Glutamatergic neuron (in vitro differentiated cells): ENCODE results near the gene RBP5. TPM values are rescaled to one million over a fixed set of nuclear protein-coding genes. Genes with fewer than 3 reads are reported as not detected.

Experiments used
- DNase-seq: peaks from one replicate; pipeline ENCODE4 v3.0.0; 2022
- H3K27ac Mint-ChIP-seq: one replicate; pipeline ENCODE4 v1.8.0; 2020; ENCODE audit warnings: mild to moderate bottlenecking, mixed read lengths, inconsistent platforms; ENCODE audit not compliant: unreplicated experiment
- H3K27me3 Mint-ChIP-seq: one replicate; pipeline ENCODE4 v1.8.0; 2020; ENCODE audit warnings: mild to moderate bottlenecking, moderate library complexity, mixed read lengths, inconsistent platforms; ENCODE audit not compliant: unreplicated experiment
- H3K36me3 Mint-ChIP-seq: one replicate; pipeline ENCODE4 v1.8.0; 2020; ENCODE audit warnings: mild to moderate bottlenecking, mixed read lengths, inconsistent platforms; ENCODE audit not compliant: unreplicated experiment
- H3K4me1 Mint-ChIP-seq: one replicate; pipeline ENCODE4 v1.8.0; 2020; ENCODE audit warnings: mild to moderate bottlenecking, low read depth, mixed read lengths, inconsistent platforms; ENCODE audit not compliant: unreplicated experiment
- H3K4me3 Mint-ChIP-seq: one replicate; pipeline ENCODE4 v1.8.0; 2020; ENCODE audit warnings: mild to moderate bottlenecking, mixed read lengths, inconsistent platforms; ENCODE audit not compliant: unreplicated experiment
- H3K9me3 Mint-ChIP-seq: one replicate; pipeline ENCODE4 v1.8.0; 2020; ENCODE audit warnings: mild to moderate bottlenecking, moderate library complexity, mixed read lengths, inconsistent platforms; ENCODE audit not compliant: unreplicated experiment
- CTCF ChIP-seq: fragments of 200-600 bp; sonication (generic); IDR thresholded peaks from one replicate; pipeline ENCODE4 v1.5.0; 2021; ENCODE audit not compliant: partially characterized antibody, unreplicated experiment
- total RNA-seq: library from RNA; stranded (reverse); fragmentation: NEBNext Ultra II Directional; extraction: Animal tissue kit (Norgen Biotek cat#: 25700); gene quantifications from one replicate; pipeline ENCODE4 v1.2.1, GENCODE V29; 2021; ENCODE audit not compliant: unreplicated experiment

The RBP5 gene
- total RNA-seq, 1 donor from 2014 or later = 1.2 TPM

DNA sequence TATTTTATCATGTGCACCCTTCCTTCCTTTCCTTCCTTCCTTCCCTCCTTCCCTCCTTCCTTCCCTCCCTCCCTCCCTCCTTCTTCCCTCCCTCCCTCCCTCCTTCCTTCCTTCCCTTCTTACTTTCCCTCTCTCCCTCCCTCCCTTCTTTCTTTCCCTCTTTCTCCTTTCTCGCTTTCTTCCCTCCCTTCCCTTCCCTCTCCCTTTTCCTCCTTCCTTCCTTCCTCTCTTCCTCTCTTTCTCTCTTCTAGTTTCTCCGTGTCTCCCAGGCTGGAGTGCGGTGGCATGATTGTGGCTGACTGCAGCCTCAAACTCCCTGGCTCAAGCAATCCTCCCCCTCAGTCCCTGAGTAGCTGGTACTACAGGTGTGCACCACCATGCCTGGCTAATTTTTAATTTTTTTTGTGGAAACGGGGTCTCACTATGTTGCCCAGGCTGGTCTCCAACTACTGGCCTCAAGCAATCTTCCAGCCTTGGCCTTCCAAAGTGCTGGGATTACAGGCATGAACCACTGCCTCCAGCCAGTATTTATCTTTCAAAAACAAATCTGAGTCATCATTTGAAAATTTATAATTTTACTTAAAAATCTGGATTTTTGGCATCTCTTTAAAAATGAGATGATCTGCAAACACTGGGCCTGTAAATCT, 27.5 kb downstream of the RBP5 start:
- no peak for DNase-seq
- Mint-ChIP-seq H3K27me3 (no peaks in the 10 kb centered on the region), H3K4me1 (no peaks in the 10 kb centered on the region), H3K36me3 (peaks cover 6% of the 10 kb centered on the region), H3K9me3 (peaks cover 2% of the 10 kb centered on the region), H3K4me3 (no peak overlapping the region), H3K27ac (no peak overlapping the region)
- no peak for TF ChIP-seq CTCF

DNA sequence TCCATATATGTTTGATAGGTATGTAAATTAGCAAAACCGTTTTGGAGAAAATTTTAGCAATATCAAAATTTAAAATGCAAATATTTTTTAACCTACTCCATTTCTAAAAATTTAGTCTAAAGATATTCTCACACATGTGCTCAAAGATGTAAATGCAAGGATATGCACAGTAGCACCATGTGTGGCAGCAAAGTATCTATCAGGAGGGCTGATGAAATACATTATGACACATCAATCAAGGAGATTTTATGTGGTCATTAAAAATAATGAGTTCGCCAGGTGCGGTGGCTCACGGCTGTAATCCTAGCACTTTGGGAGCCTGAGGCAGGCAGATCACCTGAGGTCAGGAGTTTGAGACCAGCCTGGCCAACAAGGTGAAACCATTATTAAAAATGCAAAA, 28.4 kb downstream of the RBP5 start:
- Mint-ChIP-seq H3K36me3 (no peaks in the 10 kb centered on the region), H3K27me3 (peaks cover 1% of the 10 kb centered on the region), H3K4me1 (no peaks in the 10 kb centered on the region), H3K9me3 (no peaks in the 10 kb centered on the region), H3K27ac (no peak overlapping the region), H3K4me3 (no peak overlapping the region)
- no peak for TF ChIP-seq CTCF
- DNase-seq = no peak

- no peaks in the 10 kb centered on the region for H3K9me3 Mint-ChIP-seq
- no peaks in the 10 kb centered on the region for H3K36me3 Mint-ChIP-seq
- DNase-seq = no peak
- TF ChIP-seq CTCF = no peak
- H3K27ac Mint-ChIP-seq = no peak overlapping the region
- no peaks in the 10 kb centered on the region for H3K4me1 Mint-ChIP-seq
- peaks cover 1% of the 10 kb centered on the region for H3K27me3 Mint-ChIP-seq
- no peak overlapping the region for H3K4me3 Mint-ChIP-seq
Observed at GRCh38 chr12:7099290-7099996, 29.2 kb downstream of the RBP5 start.

GRCh38 chr12:7096979-7097378, 31.7 kb downstream of the RBP5 start:
- no peak for DNase-seq
- Mint-ChIP-seq H3K4me1 (no peaks in the 10 kb centered on the region), H3K9me3 (no peaks in the 10 kb centered on the region), H3K27ac (no peak overlapping the region), H3K36me3 (no peaks in the 10 kb centered on the region), H3K4me3 (no peak overlapping the region), H3K27me3 (peaks cover 1% of the 10 kb centered on the region)
- TF ChIP-seq CTCF = no peak
